Measurements from ENCODE around the gene RSBN1.

GRCh38 chr1:113800487-113800886 lies 11.8 kb downstream of the RSBN1 start:
- TF ChIP-seq, protein P1, sequence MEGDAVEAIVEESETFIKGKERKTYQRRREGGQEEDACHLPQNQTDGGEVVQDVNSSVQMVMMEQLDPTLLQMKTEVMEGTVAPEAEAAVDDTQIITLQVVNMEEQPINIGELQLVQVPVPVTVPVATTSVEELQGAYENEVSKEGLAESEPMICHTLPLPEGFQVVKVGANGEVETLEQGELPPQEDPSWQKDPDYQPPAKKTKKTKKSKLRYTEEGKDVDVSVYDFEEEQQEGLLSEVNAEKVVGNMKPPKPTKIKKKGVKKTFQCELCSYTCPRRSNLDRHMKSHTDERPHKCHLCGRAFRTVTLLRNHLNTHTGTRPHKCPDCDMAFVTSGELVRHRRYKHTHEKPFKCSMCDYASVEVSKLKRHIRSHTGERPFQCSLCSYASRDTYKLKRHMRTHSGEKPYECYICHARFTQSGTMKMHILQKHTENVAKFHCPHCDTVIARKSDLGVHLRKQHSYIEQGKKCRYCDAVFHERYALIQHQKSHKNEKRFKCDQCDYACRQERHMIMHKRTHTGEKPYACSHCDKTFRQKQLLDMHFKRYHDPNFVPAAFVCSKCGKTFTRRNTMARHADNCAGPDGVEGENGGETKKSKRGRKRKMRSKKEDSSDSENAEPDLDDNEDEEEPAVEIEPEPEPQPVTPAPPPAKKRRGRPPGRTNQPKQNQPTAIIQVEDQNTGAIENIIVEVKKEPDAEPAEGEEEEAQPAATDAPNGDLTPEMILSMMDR (IDR thresholded peaks at IDR 0.05): no peak
- TF ChIP-seq, protein P2, sequence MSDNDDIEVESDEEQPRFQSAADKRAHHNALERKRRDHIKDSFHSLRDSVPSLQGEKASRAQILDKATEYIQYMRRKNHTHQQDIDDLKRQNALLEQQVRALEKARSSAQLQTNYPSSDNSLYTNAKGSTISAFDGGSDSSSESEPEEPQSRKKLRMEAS (CRISPR knock-in tag; IDR thresholded peaks at IDR 0.05): no peak
- TF ChIP-seq, protein P3, sequence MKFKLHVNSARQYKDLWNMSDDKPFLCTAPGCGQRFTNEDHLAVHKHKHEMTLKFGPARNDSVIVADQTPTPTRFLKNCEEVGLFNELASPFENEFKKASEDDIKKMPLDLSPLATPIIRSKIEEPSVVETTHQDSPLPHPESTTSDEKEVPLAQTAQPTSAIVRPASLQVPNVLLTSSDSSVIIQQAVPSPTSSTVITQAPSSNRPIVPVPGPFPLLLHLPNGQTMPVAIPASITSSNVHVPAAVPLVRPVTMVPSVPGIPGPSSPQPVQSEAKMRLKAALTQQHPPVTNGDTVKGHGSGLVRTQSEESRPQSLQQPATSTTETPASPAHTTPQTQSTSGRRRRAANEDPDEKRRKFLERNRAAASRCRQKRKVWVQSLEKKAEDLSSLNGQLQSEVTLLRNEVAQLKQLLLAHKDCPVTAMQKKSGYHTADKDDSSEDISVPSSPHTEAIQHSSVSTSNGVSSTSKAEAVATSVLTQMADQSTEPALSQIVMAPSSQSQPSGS (CRISPR knock-in tag; IDR thresholded peaks at IDR 0.05; ENCODE audit: borderline replicate concordance, low read depth): no peak
- TF ChIP-seq ZNF317 (CRISPR knock-in tag; IDR thresholded peaks at IDR 0.05; ENCODE audit: borderline replicate concordance, low read depth) (no peak), CREB1 (CRISPR knock-in tag; IDR thresholded peaks at IDR 0.05) (no peak), ZNF263 (CRISPR knock-in tag; IDR thresholded peaks at IDR 0.05; ENCODE audit: low read depth) (no peak), NR1H2 (CRISPR knock-in tag; IDR thresholded peaks at IDR 0.05) (no peak), ZNF121 (CRISPR knock-in tag; IDR thresholded peaks at IDR 0.05) (no peak)
